Jurkat, Clone E6-1 (cell line): ENCODE measurements around the gene FADS3.

Source experiments
- DNase-seq: peaks from one replicate; pipeline ENCODE4 v3.0.0-alpha.2; 2011; ENCODE audit warnings: low read depth, low spot score
- H3K4me3 ChIP-seq: 2 replicates; pipeline ENCODE4 v1.5.1; 2011; ENCODE audit warnings: mild to moderate bottlenecking, low read length, control low read depth, moderate library complexity

FADS3 gene

GRCh38 chr11:61827571-61828378, 63.6 kb downstream of the FADS3 start, which contains the start of gene FADS2:
Gene FADS2, plus strand, starts transcription at chr11:61828300. Its CDS starts 91 bp downstream, at chr11:61828391.
- peak within 1 kb of the TSS; percentile 97 for H3K4me3 ChIP-seq
- DNase-seq: peak; percentile 93

DNA sequence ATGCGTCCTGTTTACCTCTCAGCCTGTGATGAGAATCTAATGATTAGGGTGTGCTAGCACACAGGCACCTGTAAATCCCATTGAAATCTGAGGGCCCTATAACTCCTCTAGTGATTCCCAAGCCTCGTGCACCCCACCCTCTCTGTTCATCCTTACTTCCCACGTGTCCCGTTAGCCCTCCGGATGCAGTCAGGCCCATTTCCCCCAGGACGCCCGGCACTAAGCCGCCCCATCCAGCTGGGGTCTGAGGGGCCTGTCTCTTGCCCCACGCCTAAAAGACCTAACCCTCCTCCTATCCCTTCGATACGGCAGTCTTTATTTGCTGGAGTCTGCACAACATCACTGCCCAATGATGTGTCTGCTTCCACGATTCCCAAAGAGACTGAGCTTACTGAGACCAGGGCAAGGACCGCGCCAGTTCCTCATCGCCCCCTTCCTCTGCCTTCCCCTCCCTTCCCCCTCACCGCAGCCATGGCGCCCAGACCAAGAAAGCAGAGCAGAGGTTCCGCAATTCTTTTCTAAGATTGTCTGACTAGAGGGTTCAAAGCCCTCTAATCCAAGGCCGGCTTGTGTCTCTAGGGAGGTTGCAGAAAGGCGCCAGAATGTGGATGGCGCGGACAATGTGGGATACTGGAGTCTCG, 64.3 kb downstream of the FADS3 start:
- no peak for DNase-seq
- H3K4me3 ChIP-seq: peak overlapping the region; percentile 97
